ENCODE data around the gene SENP8.

- TF ChIP-seq POLR2A (IDR thresholded peaks at IDR 0.05) (no peak), CTCF (IDR thresholded peaks at IDR 0.05 in 8 of 11, conservative IDR thresholded peaks at IDR 0.05 in 3 of 11) (no peak), POLR2AphosphoS5 (IDR thresholded peaks at IDR 0.05) (peak in 2 of 3 donors; percentile 19 to 20)
Measured at GRCh38 chr15:72155003-72155621, 36.9 kb downstream of the SENP8 start.
